Stimulated activated CD4-positive, alpha-beta T cell treated with anti-CD3 and anti-CD28 coated beads, Interleukin-4, amount 100 ng/mL, for 24 hours (primary cell): ENCODE results near the gene SERPINB4.
"Not testable (repeated sequence)": the region's sequence is repeated elsewhere in the genome, so short reads cannot be mapped to it uniquely, and the experiment has no call there.

Experiments used
- DNase-seq: peaks from one replicate; pipeline ENCODE4 v3.0.0-alpha.2; 2020

Gene SERPINB4

DNA sequence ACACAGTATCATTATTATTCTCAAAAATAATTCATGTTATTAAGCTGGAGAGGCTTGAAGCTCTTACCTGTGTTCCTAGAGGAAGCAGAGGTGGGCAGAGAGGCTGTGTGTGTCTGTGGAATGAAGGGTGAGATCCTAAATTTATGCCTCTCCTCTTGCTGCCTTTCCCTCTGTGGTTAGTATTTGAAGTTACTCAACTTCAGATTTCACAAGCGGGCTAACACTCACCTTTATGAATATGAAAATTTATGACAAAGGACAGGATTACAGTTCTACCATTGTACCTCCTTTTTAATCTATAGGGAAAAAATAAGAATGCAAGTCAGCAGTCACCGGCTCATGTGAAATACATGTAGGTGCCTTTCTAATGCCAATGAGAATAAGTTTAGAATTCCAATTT lies at the start of gene SERPINB4:
SERPINB4 (minus strand) TSS at position 115 of the 400 bp plus-strand sequence. CDS start 679 bp downstream, outside the sequence.
- not testable (repeated sequence) for DNase-seq

- DNase-seq, result no peak
Measured at GRCh38 chr18:63689064-63689463, 45.0 kb upstream of the SERPINB4 start.

DNA sequence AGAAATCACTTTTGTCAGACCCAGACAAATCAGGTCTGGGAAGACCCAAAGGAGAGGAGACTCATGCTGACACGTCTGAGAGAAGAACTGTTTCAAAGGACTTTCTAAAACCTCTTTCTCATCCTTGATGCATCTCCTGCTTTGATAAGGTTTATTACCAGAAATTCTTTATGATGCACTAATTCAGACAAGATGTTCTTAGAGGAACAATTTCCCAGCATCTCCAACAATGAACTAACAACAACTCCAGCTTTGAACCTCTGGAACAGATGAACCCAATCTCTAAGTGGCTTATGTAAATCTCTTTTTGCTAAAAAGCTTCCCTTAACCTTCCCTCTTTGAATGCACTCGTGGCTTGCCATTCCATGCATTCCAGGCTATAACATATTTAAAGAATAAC lies 42.8 kb upstream of the SERPINB4 start:
- DNase-seq, result no peak

- DNase-seq, result no peak
Measured at GRCh38 chr18:63684718-63685117, 40.7 kb upstream of the SERPINB4 start.

GRCh38 chr18:63683890-63684289 lies 39.8 kb upstream of the SERPINB4 start:
- no peak for DNase-seq

DNA sequence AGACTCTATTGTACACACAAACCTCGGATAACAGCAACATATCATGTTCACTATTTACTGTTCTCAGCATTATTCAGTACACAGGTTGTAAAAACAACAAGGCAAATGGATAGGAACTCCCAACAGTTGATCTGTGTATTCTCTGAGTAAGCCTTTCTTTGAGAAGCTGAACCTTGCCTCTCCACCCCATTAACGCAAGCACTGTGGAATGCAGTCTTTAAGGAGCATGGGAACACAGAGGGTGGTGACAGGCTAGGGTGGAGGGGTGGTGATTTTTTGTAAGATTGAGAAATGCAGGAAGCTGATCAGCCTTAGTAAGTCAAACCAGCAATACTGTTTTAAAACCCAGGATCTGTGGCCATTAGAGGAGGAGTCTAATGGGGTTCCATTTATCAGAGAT lies 39.1 kb upstream of the SERPINB4 start:
- DNase-seq, result no peak

- no peak for DNase-seq
Measured at GRCh38 chr18:63681449-63682340, 37.6 kb upstream of the SERPINB4 start.

DNA sequence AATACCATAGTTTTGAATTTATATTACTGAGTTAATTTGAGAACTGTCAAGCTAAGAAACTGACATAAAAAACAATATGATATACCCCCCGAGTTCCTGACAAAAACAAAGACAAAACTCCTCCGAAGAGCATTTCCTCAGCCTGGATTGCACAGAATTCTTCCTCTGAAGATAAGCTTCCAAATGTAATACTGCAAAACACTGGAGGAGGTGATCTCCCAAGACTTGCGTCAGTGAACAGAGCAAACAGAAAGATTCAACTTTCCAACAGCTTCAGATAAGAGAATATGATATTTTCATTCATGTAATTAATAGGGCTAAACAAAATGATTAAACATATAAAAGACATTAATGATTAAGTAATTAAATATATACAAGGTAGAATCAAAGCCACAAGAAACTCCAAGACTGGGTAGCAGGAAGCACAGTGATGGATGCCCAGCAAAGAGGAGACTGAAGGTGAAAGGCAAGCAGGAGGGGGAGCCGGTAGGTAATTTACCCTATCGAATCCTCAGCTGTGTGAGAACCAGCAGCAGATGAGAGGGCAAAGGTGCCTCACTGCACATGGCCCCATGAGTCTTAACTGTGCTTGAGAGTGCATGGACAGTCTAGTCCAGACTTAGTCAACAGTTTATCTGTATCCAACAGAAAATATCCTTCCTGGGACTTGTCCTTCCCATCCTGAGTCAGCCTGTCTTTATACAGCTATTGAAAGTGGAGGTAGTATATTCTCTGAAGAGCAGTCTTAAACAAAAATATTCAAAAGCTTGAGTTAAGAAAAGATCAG lies 36.0 kb upstream of the SERPINB4 start:
- DNase-seq, result no peak

- no peak for DNase-seq
Measured at GRCh38 chr18:63677500-63678225, 33.6 kb upstream of the SERPINB4 start.

GRCh38 chr18:63676526-63677323 lies 32.7 kb upstream of the SERPINB4 start:
- DNase-seq, result no peak

GRCh38 chr18:63664571-63664970 lies 20.5 kb upstream of the SERPINB4 start:
- DNase-seq, result no peak

GRCh38 chr18:63661750-63662149 lies 17.7 kb upstream of the SERPINB4 start, which contains the start of gene SERPINB3:
Gene SERPINB3 (minus strand): TSS chr18:63661893. CDS start chr18:63661216, 677 bp downstream.
- DNase-seq, result not testable (repeated sequence)

DNA sequence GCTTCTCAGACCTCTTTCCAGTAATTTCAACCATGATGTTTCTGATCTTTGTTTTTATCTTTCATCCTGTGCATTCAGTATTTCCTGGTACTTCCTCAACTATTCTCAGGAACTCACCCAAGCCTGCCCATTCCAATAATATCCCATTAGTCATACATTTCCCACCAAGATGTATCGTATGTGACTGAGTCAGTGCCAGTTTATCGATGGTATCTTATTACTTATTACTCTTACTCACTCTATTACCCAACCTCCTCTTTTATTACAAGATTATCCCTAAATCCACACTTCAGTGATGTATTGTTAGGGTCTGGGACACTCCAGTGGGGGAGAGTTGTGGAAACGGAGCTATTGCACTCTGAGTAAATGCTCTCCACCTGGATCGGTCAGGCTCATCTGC lies 14.9 kb upstream of the SERPINB4 start:
- not testable (repeated sequence) for DNase-seq

DNA sequence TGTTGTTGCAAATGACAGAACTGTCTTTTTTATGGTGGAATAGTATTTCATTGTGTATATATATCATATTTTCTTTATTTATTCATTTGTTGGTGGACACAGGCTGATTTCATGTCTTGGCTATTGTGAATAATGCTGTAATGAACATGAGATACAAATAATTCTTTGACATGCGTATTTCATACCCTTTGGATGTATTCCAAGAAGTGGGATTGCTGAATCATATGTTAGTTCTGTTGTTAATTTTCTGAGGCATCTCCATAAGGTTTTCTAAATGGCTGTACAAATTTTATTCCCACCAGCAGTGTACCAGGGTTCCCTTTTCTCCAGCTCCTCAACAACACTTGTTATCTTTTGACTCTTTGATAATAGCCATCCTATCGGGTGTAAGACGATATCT lies 6.2 kb upstream of the SERPINB4 start:
- DNase-seq, result not testable (repeated sequence)

DNA sequence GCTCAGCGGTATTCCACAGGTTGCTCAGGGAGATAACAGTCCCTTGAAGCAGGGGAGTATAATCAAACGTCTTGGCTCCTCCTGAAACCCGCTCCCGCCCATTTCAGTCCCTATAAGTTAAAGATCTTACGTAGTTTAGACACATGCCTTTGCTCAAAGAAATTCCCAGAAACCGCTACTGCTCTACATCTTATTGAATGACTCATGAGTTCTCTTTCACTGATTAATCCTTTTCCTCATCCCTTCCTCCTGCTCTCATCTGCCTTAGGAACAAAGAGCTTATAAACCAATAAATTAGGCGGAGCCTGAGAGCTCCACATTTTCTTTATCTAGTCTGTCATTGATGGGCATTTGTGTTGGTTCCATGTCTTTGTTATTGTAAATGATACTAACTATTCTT lies 4.2 kb upstream of the SERPINB4 start:
- DNase-seq, result no peak

- no peak for DNase-seq
Measured at GRCh38 chr18:63646936-63647335, 2.9 kb upstream of the SERPINB4 start.

GRCh38 chr18:63644694-63645093 lies 638 bp upstream of the SERPINB4 start:
- not testable (repeated sequence) for DNase-seq

- not testable (repeated sequence) for DNase-seq
Measured at GRCh38 chr18:63642668-63643356, 1.2 kb downstream of the SERPINB4 start.

- DNase-seq, result not testable (repeated sequence)
Measured at GRCh38 chr18:63641157-63641680, 2.8 kb downstream of the SERPINB4 start.

DNA sequence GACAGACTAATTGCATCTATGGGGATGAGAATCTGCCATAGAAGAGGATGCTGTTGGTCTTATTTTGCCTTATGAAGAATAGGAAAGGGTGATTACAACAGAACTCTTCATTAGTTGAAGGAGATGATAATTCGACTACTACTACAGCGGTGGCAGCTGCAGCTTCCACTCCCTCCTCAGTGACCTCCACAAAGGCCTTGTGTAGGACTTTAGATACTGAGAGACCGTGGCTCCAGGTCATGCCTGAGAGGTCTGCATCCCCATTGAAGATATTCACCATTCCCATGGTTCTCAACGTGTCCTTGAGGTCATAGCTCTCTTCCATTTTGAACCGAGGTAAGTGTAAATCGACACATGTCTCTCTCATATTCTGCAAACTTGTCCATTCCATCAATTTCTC lies 6.4 kb downstream of the SERPINB4 start:
- DNase-seq, result no peak

DNA sequence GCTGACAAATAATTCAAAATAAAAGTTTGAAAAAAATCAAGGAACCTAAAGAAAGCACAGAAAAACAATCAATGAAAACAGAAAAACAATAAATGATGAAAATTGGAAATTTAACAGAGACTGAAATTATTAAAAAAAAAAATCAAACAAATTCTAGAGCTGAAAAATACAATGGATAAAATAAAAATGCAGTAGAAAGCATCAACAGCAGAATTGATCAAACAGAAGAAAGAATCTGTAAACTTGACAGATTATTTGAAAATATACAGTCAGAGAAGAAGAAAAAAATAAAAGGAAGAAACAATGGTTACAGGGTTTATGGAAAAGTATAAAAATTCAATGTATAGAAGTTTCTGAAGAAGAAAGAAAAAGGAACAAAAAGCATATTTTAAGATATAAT lies 16.2 kb downstream of the SERPINB4 start:
- no peak for DNase-seq
